ENCODE results near the gene RBM12. TPM values are rescaled to one million over a fixed set of nuclear protein-coding genes. Genes with fewer than 3 reads are reported as not detected.
A peak's percentile ranks its signal among the peaks of the same experiment; 100 is the strongest.

The RBM12 gene
- total RNA-seq, 3 donors from 2014 or later (not counting 1 experiment from before 2014, with no cell fraction given): 80.9 to 112 (median 89.4) TPM

GRCh38 chr20:35643045-35643444 lies 21.7 kb downstream of the RBM12 start:
- Mint-ChIP-seq H3K36me3 (no peaks in the 10 kb centered on the region), H3K27me3 (ENCODE audit: low read depth in 2 of 2) (no peaks in the 10 kb centered on the region), H3K4me1 (peaks cover 73 to 74% of the 10 kb centered on the region in 2 donors), H3K27ac (peak overlapping the region; percentile 47 to 77), H3K9me3 (no peaks in the 10 kb centered on the region), H3K4me3 (no peak overlapping the region)
- H3K27ac ChIP-seq (ENCODE audit: low read length): no peak overlapping the region
- ATAC-seq: no peak
- TF ChIP-seq CTCF (IDR thresholded peaks at IDR 0.05): no peak
- H3K4me1 ChIP-seq (ENCODE audit: control insufficient read depth, insufficient read depth, low read length): peaks cover 5% of the 10 kb centered on the region
- intact Hi-C loops (cut with micrococcal nuclease): no loop called here
- H3K4me3 ChIP-seq (ENCODE audit: low read length): no peak overlapping the region
- no peaks in the 10 kb centered on the region for H3K9me3 ChIP-seq (ENCODE audit: control insufficient read depth, insufficient read depth, low read length)
- no peak for DNase-seq
- no peaks in the 10 kb centered on the region for H3K36me3 ChIP-seq (ENCODE audit: control insufficient read depth, insufficient read depth, low read length)
- H3K27me3 ChIP-seq (ENCODE audit: control insufficient read depth, insufficient read depth, low read length): no peaks in the 10 kb centered on the region
- 93% methylated on average over 7 of the region's 7 CpGs for WGBS (ENCODE audit: insufficient coverage)

- H3K9me3 Mint-ChIP-seq: no peaks in the 10 kb centered on the region
These were observed 23.0 kb downstream of the RBM12 start for GRCh38 chr20:35641743-35642142.

GRCh38 chr20:35640724-35641123 lies 24.0 kb downstream of the RBM12 start:
- H3K4me1 ChIP-seq (ENCODE audit: control insufficient read depth, insufficient read depth, low read length): peaks cover 5% of the 10 kb centered on the region
- no peaks in the 10 kb centered on the region for H3K9me3 Mint-ChIP-seq
- DNase-seq (no peak), ATAC-seq (no peak)
- peaks cover 87 to 90% of the 10 kb centered on the region in 2 donors for H3K4me1 Mint-ChIP-seq
- no peaks in the 10 kb centered on the region for H3K9me3 ChIP-seq (ENCODE audit: control insufficient read depth, insufficient read depth, low read length)
- H3K4me3 Mint-ChIP-seq: no peak overlapping the region
- H3K27ac Mint-ChIP-seq: peak overlapping the region; percentile 77 to 85
- no peaks in the 10 kb centered on the region for H3K36me3 ChIP-seq (ENCODE audit: control insufficient read depth, insufficient read depth, low read length)
- TF ChIP-seq CTCF (IDR thresholded peaks at IDR 0.05): no peak
- H3K27ac ChIP-seq (ENCODE audit: low read length): no peak overlapping the region
- intact Hi-C loops (cut with micrococcal nuclease): no loop called here
- H3K36me3 Mint-ChIP-seq: no peaks in the 10 kb centered on the region
- WGBS (ENCODE audit: insufficient coverage): 92% methylated on average over 3 of the region's 3 CpGs
- H3K27me3 Mint-ChIP-seq (ENCODE audit: low read depth in 2 of 2): no peaks in the 10 kb centered on the region
- no peaks in the 10 kb centered on the region for H3K27me3 ChIP-seq (ENCODE audit: control insufficient read depth, insufficient read depth, low read length)
- no peak overlapping the region for H3K4me3 ChIP-seq (ENCODE audit: low read length)

More at GRCh38 chr20:35641743-35642142, 23.0 kb downstream of the RBM12 start:
- no peak for DNase-seq
- 81% methylated on average over 4 of the region's 4 CpGs for WGBS (ENCODE audit: insufficient coverage)
- H3K36me3 ChIP-seq (ENCODE audit: control insufficient read depth, insufficient read depth, low read length): no peaks in the 10 kb centered on the region
- Mint-ChIP-seq H3K27me3 (ENCODE audit: low read depth in 2 of 2) (no peaks in the 10 kb centered on the region), H3K4me1 (peaks cover 86% of the 10 kb centered on the region in 2 donors), H3K4me3 (no peak overlapping the region), H3K27ac (peak overlapping the region; percentile 77 to 85), H3K36me3 (no peaks in the 10 kb centered on the region)
- H3K27me3 ChIP-seq (ENCODE audit: control insufficient read depth, insufficient read depth, low read length): no peaks in the 10 kb centered on the region
- H3K27ac ChIP-seq (ENCODE audit: low read length): no peak overlapping the region
- intact Hi-C loops (cut with micrococcal nuclease): no loop called here
- peaks cover 5% of the 10 kb centered on the region for H3K4me1 ChIP-seq (ENCODE audit: control insufficient read depth, insufficient read depth, low read length)
- H3K9me3 ChIP-seq (ENCODE audit: control insufficient read depth, insufficient read depth, low read length): no peaks in the 10 kb centered on the region
- no peak overlapping the region for H3K4me3 ChIP-seq (ENCODE audit: low read length)
- TF ChIP-seq CTCF (IDR thresholded peaks at IDR 0.05): no peak
- no peak for ATAC-seq

GRCh38 chr20:35638751-35639150 lies 25.9 kb downstream of the RBM12 start:
- no peaks in the 10 kb centered on the region for H3K27me3 Mint-ChIP-seq (ENCODE audit: low read depth in 2 of 2)
- no peaks in the 10 kb centered on the region for H3K27me3 ChIP-seq (ENCODE audit: control insufficient read depth, insufficient read depth, low read length)
- no peak for TF ChIP-seq CTCF (IDR thresholded peaks at IDR 0.05)
- no CpG with 5 or more reads among the region's 2 CpGs for WGBS (ENCODE audit: insufficient coverage)
- H3K4me3 Mint-ChIP-seq: no peak overlapping the region
- peaks cover 7% of the 10 kb centered on the region for H3K4me1 ChIP-seq (ENCODE audit: control insufficient read depth, insufficient read depth, low read length)
- no peaks in the 10 kb centered on the region for H3K9me3 ChIP-seq (ENCODE audit: control insufficient read depth, insufficient read depth, low read length)
- no peaks in the 10 kb centered on the region for H3K36me3 ChIP-seq (ENCODE audit: control insufficient read depth, insufficient read depth, low read length)
- H3K4me3 ChIP-seq (ENCODE audit: low read length): no peak overlapping the region
- H3K36me3 Mint-ChIP-seq: no peaks in the 10 kb centered on the region
- H3K27ac ChIP-seq (ENCODE audit: low read length): no peak overlapping the region
- H3K27ac Mint-ChIP-seq: peak overlapping the region; percentile 67 to 85
- intact Hi-C loops (cut with micrococcal nuclease): no loop called here
- peaks cover 78 to 80% of the 10 kb centered on the region in 2 donors for H3K4me1 Mint-ChIP-seq
- no peaks in the 10 kb centered on the region for H3K9me3 Mint-ChIP-seq
- no peak for ATAC-seq
- DNase-seq: no peak

Measured in natural killer cell (primary cell).